ENCODE measurements around the gene DOK6.

GRCh38 chr18:69599377-69599776 is 198.7 kb downstream of the DOK6 start:
- no peak for TF ChIP-seq ZNF609 (CRISPR knock-in tag; IDR thresholded peaks at IDR 0.05; ENCODE audit: borderline replicate concordance)
- no peak for TF ChIP-seq SAP30 (IDR thresholded peaks at IDR 0.05; ENCODE audit: borderline replicate concordance, insufficient read depth, low read depth, low read length, poor library complexity, severe bottlenecking)
- TF ChIP-seq NRF1 (conservative IDR thresholded peaks at IDR 0.05 in 1 of 2, IDR thresholded peaks at IDR 0.05 in 1 of 2): no peak
- TF ChIP-seq CTCF (IDR thresholded peaks at IDR 0.05 in 2 of 3, conservative IDR thresholded peaks at IDR 0.05 in 1 of 3; ENCODE audit: insufficient read depth in 2 of 3, low read depth in 1 of 3, low read length in 3 of 3): no peak
